ENCODE measurements around the gene FHIP1A. TPM values are rescaled to one million over a fixed set of nuclear protein-coding genes. Genes with fewer than 3 reads are reported as not detected.

The FHIP1A gene
- total and polyA plus RNA-seq, 4 donors, result 0.50 to 3.8 (median 1.0) TPM

- WGBS, result 93% methylated on average over 5 of the region's 5 CpGs
- Histone ChIP-seq H3K27me3 (ENCODE audit: control insufficient read depth in 4 of 4, insufficient read depth in 4 of 4, low read length in 3 of 4) (no peaks in the 10 kb centered on the region), H3K36me3 (ENCODE audit: control insufficient read depth in 4 of 4, insufficient read depth in 3 of 4, low read depth in 1 of 4, low read length in 3 of 4) (no peaks in the 10 kb centered on the region), H3K27ac (ENCODE audit: low read depth in 1 of 2, low read length in 2 of 2) (no peak overlapping the region), H3K9me3 (ENCODE audit: control insufficient read depth in 4 of 4, low read length in 3 of 4) (no peaks in the 10 kb centered on the region), H3K4me3 (ENCODE audit: low read depth in 1 of 3, low read length in 3 of 3) (no peak overlapping the region), H3K4me1 (ENCODE audit: control insufficient read depth in 4 of 4, insufficient read depth in 4 of 4, low read length in 3 of 4) (no peaks in the 10 kb centered on the region), H3K9ac (ENCODE audit: low read depth in 1 of 2, low read length in 2 of 2) (no peak overlapping the region)
- DNase-seq (ENCODE audit: low spot score), result no peak
- TF ChIP-seq YY1 (IDR thresholded peaks at IDR 0.05) (no peak), TAF1 (conservative IDR thresholded peaks at IDR 0.05) (no peak), GABPA (IDR thresholded peaks at IDR 0.05 in 1 of 2, conservative IDR thresholded peaks at IDR 0.05 in 1 of 2) (no peak), JUND (IDR thresholded peaks at IDR 0.05) (no peak), SP1 (IDR thresholded peaks at IDR 0.05) (no peak), HNF4G (IDR thresholded peaks at IDR 0.05) (no peak), RAD21 (IDR thresholded peaks at IDR 0.05) (no peak), FOXA1 (IDR thresholded peaks at IDR 0.05) (no peak), HNF4A (conservative IDR thresholded peaks at IDR 0.05) (no peak), NR2F2 (IDR thresholded peaks at IDR 0.05) (no peak), CTCF (IDR thresholded peaks at IDR 0.05; ENCODE audit: low read depth, low read length, missing input control) (no peak), RXRA (IDR thresholded peaks at IDR 0.05) (no peak)
- TF ChIP-seq, protein P1, sequence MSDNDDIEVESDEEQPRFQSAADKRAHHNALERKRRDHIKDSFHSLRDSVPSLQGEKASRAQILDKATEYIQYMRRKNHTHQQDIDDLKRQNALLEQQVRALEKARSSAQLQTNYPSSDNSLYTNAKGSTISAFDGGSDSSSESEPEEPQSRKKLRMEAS (IDR thresholded peaks at IDR 0.05), result no peak
- TF ChIP-seq, protein P2, sequence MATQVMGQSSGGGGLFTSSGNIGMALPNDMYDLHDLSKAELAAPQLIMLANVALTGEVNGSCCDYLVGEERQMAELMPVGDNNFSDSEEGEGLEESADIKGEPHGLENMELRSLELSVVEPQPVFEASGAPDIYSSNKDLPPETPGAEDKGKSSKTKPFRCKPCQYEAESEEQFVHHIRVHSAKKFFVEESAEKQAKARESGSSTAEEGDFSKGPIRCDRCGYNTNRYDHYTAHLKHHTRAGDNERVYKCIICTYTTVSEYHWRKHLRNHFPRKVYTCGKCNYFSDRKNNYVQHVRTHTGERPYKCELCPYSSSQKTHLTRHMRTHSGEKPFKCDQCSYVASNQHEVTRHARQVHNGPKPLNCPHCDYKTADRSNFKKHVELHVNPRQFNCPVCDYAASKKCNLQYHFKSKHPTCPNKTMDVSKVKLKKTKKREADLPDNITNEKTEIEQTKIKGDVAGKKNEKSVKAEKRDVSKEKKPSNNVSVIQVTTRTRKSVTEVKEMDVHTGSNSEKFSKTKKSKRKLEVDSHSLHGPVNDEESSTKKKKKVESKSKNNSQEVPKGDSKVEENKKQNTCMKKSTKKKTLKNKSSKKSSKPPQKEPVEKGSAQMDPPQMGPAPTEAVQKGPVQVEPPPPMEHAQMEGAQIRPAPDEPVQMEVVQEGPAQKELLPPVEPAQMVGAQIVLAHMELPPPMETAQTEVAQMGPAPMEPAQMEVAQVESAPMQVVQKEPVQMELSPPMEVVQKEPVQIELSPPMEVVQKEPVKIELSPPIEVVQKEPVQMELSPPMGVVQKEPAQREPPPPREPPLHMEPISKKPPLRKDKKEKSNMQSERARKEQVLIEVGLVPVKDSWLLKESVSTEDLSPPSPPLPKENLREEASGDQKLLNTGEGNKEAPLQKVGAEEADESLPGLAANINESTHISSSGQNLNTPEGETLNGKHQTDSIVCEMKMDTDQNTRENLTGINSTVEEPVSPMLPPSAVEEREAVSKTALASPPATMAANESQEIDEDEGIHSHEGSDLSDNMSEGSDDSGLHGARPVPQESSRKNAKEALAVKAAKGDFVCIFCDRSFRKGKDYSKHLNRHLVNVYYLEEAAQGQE (IDR thresholded peaks at IDR 0.05), result no peak
Observed at GRCh38 chr4:151417164-151417571, 8.2 kb downstream of the FHIP1A start.

- Histone ChIP-seq H3K36me3 (ENCODE audit: control insufficient read depth in 4 of 4, insufficient read depth in 3 of 4, low read depth in 1 of 4, low read length in 3 of 4) (no peaks in the 10 kb centered on the region), H3K4me1 (ENCODE audit: control insufficient read depth in 4 of 4, insufficient read depth in 4 of 4, low read length in 3 of 4) (no peaks in the 10 kb centered on the region), H3K4me3 (ENCODE audit: low read depth in 1 of 3, low read length in 3 of 3) (no peak overlapping the region), H3K27ac (ENCODE audit: low read depth in 1 of 2, low read length in 2 of 2) (no peak overlapping the region), H3K27me3 (ENCODE audit: control insufficient read depth in 4 of 4, insufficient read depth in 4 of 4, low read length in 3 of 4) (no peaks in the 10 kb centered on the region), H3K9ac (ENCODE audit: low read depth in 1 of 2, low read length in 2 of 2) (no peak overlapping the region), H3K9me3 (ENCODE audit: control insufficient read depth in 4 of 4, low read length in 3 of 4) (no peaks in the 10 kb centered on the region)
- 93% methylated on average over 2 of the region's 2 CpGs for WGBS
- TF ChIP-seq HNF4A (conservative IDR thresholded peaks at IDR 0.05), result no peak
- TF ChIP-seq ZBTB33 (IDR thresholded peaks at IDR 0.05), result no peak
- TF ChIP-seq GABPA (IDR thresholded peaks at IDR 0.05 in 1 of 2, conservative IDR thresholded peaks at IDR 0.05 in 1 of 2), result no peak
- TF ChIP-seq, protein P3, sequence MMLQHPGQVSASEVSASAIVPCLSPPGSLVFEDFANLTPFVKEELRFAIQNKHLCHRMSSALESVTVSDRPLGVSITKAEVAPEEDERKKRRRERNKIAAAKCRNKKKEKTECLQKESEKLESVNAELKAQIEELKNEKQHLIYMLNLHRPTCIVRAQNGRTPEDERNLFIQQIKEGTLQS (IDR thresholded peaks at IDR 0.05), result no peak
- TF ChIP-seq, protein P2 (IDR thresholded peaks at IDR 0.05), result no peak
- no peak for TF ChIP-seq RAD21 (IDR thresholded peaks at IDR 0.05)
- no peak for TF ChIP-seq HNF4G (IDR thresholded peaks at IDR 0.05)
- TF ChIP-seq, protein P1 (IDR thresholded peaks at IDR 0.05), result no peak
- TF ChIP-seq JUND (IDR thresholded peaks at IDR 0.05), result no peak
- TF ChIP-seq EGR1 (IDR thresholded peaks at IDR 0.05; ENCODE audit: low read depth in 2 of 2), result no peak
- no peak for TF ChIP-seq FOXA1 (IDR thresholded peaks at IDR 0.05)
- no peak for TF ChIP-seq SP1 (IDR thresholded peaks at IDR 0.05)
- no peak for TF ChIP-seq YY1 (IDR thresholded peaks at IDR 0.05)
- no peak for TF ChIP-seq NR2F2 (IDR thresholded peaks at IDR 0.05)
- no peak for TF ChIP-seq RXRA (IDR thresholded peaks at IDR 0.05)
- TF ChIP-seq TAF1 (conservative IDR thresholded peaks at IDR 0.05), result no peak
- no peak for DNase-seq (ENCODE audit: low spot score)
Observed at GRCh38 chr4:151417766-151418376, 8.9 kb downstream of the FHIP1A start.
